H9 (cell line): ENCODE data around the gene FILIP1. TPM values are rescaled to one million over a fixed set of nuclear protein-coding genes. Genes with fewer than 3 reads are reported as not detected.
A peak's percentile ranks its signal among the peaks of the same experiment; 100 is the strongest.

ENCODE experiments used
- DNase-seq: peaks from one replicate; pipeline ENCODE4 v3.0.0-alpha.2; 2017
- H2AFZ ChIP-seq: one replicate; pipeline ENCODE4 v1.6.1; 2013; ENCODE audit warnings: mild to moderate bottlenecking, low read length, control low read depth, moderate library complexity
- H2AK5ac ChIP-seq: 2 replicates; pipeline ENCODE4 v1.6.1; 2013; ENCODE audit warnings: low read length, control low read depth, mixed read lengths; ENCODE audit not compliant: insufficient read length
- H2BK120ac ChIP-seq: one replicate; pipeline ENCODE4 v1.6.1; 2013; ENCODE audit warnings: low read depth, mild to moderate bottlenecking, low read length, control low read depth, inconsistent platforms; ENCODE audit not compliant: poor library complexity, severe bottlenecking
- H2BK12ac ChIP-seq: 2 replicates; pipeline ENCODE4 v1.6.1; 2013; ENCODE audit warnings: low read length, control low read depth, mixed read lengths, low read depth; ENCODE audit not compliant: insufficient read length
- H2BK15ac ChIP-seq: 2 replicates; pipeline ENCODE4 v1.6.1; 2013; ENCODE audit warnings: low read depth, low read length, control low read depth
- H2BK20ac ChIP-seq: one replicate; pipeline ENCODE4 v1.6.1; 2013; ENCODE audit warnings: low read depth, mild to moderate bottlenecking, low read length, control low read depth, inconsistent platforms; ENCODE audit not compliant: poor library complexity, severe bottlenecking
- H2BK5ac ChIP-seq: 2 replicates; pipeline ENCODE4 v1.6.1; 2013; ENCODE audit warnings: low read length, control low read depth, mixed read lengths; ENCODE audit not compliant: insufficient read length
- H3K14ac ChIP-seq: 2 replicates; pipeline ENCODE4 v1.6.1; 2013; ENCODE audit warnings: low read length, control low read depth; ENCODE audit not compliant: insufficient read depth
- H3K18ac ChIP-seq: 2 replicates; pipeline ENCODE4 v1.6.1; 2013; ENCODE audit warnings: low read depth, mild to moderate bottlenecking, mixed read lengths, low read length, control low read depth; ENCODE audit not compliant: insufficient read length
- H3K23ac ChIP-seq: 2 replicates; pipeline ENCODE4 v1.6.1; 2013; ENCODE audit warnings: low read length, control low read depth, mixed read lengths, low read depth; ENCODE audit not compliant: insufficient read length
- H3K23me2 ChIP-seq: 2 replicates; pipeline ENCODE4 v1.6.1; 2013; ENCODE audit warnings: low read depth, mild to moderate bottlenecking, mixed read lengths, low read length, control low read depth; ENCODE audit not compliant: insufficient read length, poor library complexity, severe bottlenecking
- H3K27ac ChIP-seq: 2 replicates; pipeline ENCODE4 v1.5.1; 2013; ENCODE audit warnings: low read length, control low read depth, mixed read lengths, low read depth; ENCODE audit not compliant: insufficient read length
- H3K27me3 ChIP-seq: 2 replicates; pipeline ENCODE4 v1.6.1; 2013; ENCODE audit warnings: low read length, control low read depth, inconsistent platforms; ENCODE audit not compliant: insufficient read depth
- H3K4ac ChIP-seq: 2 replicates; pipeline ENCODE4 v1.6.1; 2013; ENCODE audit warnings: low read depth, mild to moderate bottlenecking, control low read depth, inconsistent platforms, low read length, moderate library complexity
- H3K4me1 ChIP-seq: 2 replicates; pipeline ENCODE4 v1.6.1; 2013; ENCODE audit warnings: low read length, control low read depth, inconsistent platforms; ENCODE audit not compliant: insufficient read depth
- H3K4me2 ChIP-seq: 2 replicates; pipeline ENCODE4 v1.6.1; 2013; ENCODE audit warnings: low read length, control low read depth, mixed read lengths; ENCODE audit not compliant: insufficient read length, insufficient read depth
- H3K56ac ChIP-seq: 2 replicates; pipeline ENCODE4 v1.6.1; 2013; ENCODE audit warnings: low read depth, mild to moderate bottlenecking, mixed read lengths, low read length, control low read depth; ENCODE audit not compliant: insufficient read length
- H3K79me1 ChIP-seq: 2 replicates; pipeline ENCODE4 v1.6.1; 2013; ENCODE audit warnings: low read depth, mild to moderate bottlenecking, moderate library complexity, low read length, control low read depth, inconsistent platforms; ENCODE audit not compliant: insufficient read depth, poor library complexity, severe bottlenecking
- H3K79me2 ChIP-seq: 2 replicates; pipeline ENCODE4 v1.6.1; 2013; ENCODE audit warnings: low read length, control low read depth, inconsistent platforms; ENCODE audit not compliant: insufficient read depth
- H3K9ac ChIP-seq: 2 replicates; pipeline ENCODE4 v1.6.1; 2013; ENCODE audit warnings: low read length, control low read depth, mixed read lengths; ENCODE audit not compliant: insufficient read length; ENCODE audit errors: extremely low read depth
- H3K9me3 ChIP-seq: one replicate; pipeline ENCODE4 v1.6.1; 2013; ENCODE audit warnings: low read depth, low read length, inconsistent platforms; ENCODE audit not compliant: control insufficient read depth
- H3T11ph ChIP-seq: one replicate; pipeline ENCODE4 v1.6.1; 2013; ENCODE audit warnings: mild to moderate bottlenecking, low read length, control low read depth, inconsistent platforms
- H4K20me1 ChIP-seq: one replicate; pipeline ENCODE4 v1.6.1; 2013; ENCODE audit not compliant: control insufficient read depth, insufficient read length, insufficient read depth
- H4K5ac ChIP-seq: 2 replicates; pipeline ENCODE4 v1.6.1; 2013; ENCODE audit warnings: low read depth, mild to moderate bottlenecking, mixed read lengths, low read length, control low read depth; ENCODE audit not compliant: insufficient read length
- H4K8ac ChIP-seq: replicated peaks from 2 replicates; pipeline ENCODE4 v1.6.1; 2013; ENCODE audit warnings: low read length, control low read depth, mixed read lengths, low read depth; ENCODE audit not compliant: insufficient read length
- H4K91ac ChIP-seq: 2 replicates; pipeline ENCODE4 v1.6.1; 2013; ENCODE audit warnings: low read depth, mild to moderate bottlenecking, moderate library complexity, mixed read lengths, low read length, control low read depth; ENCODE audit not compliant: insufficient read length
- H3K27ac Mint-ChIP-seq, 3 experiments: 2 replicates in 2 of 3; 3 replicates in 1 of 3; pipeline ENCODE4 v1.8.0; 2020 to 2021; ENCODE audit warnings: mixed read lengths in 3 of 3, mild to moderate bottlenecking in 1 of 3, moderate library complexity in 1 of 3
- H3K27me3 Mint-ChIP-seq: 2 replicates; pipeline ENCODE4 v1.8.0; 2021; ENCODE audit warnings: low read depth, mild to moderate bottlenecking, moderate library complexity, mixed read lengths
- H3K36me3 Mint-ChIP-seq, 3 experiments: 2 replicates in 2 of 3; 3 replicates in 1 of 3; pipeline ENCODE4 v1.8.0; 2020 to 2021; ENCODE audit warnings: low read depth in 3 of 3, mixed read lengths in 3 of 3; ENCODE audit not compliant: insufficient read depth in 1 of 3
- H3K4me1 Mint-ChIP-seq, 2 experiments: 2 replicates each; pipeline ENCODE4 v1.8.0; 2020; ENCODE audit warnings: mixed read lengths in 2 of 2
- H3K4me3 Mint-ChIP-seq, 2 experiments: 2 replicates in 1 of 2; 3 replicates in 1 of 2; pipeline ENCODE4 v1.8.0; 2020 to 2021; ENCODE audit warnings: mild to moderate bottlenecking in 2 of 2, mixed read lengths in 2 of 2, moderate library complexity in 1 of 2
- H3K9me3 Mint-ChIP-seq, 2 experiments: 2 replicates in 1 of 2; 3 replicates in 1 of 2; pipeline ENCODE4 v1.8.0; 2020; ENCODE audit warnings: mild to moderate bottlenecking in 2 of 2, mixed read lengths in 2 of 2, moderate library complexity in 1 of 2
- WGBS: extraction: QIAGEN DNeasy Blood & Tissue Kit; methylation state at CpG from one replicate; pipeline ENCODE4 v1.1.7; 2013; ENCODE audit warnings: missing lambda C conversion rate, low lambda C conversion rate, mixed read lengths; ENCODE audit not compliant: insufficient read length; ENCODE audit errors: extremely low coverage; 5-methylcytosine and 5-hydroxymethylcytosine counted together
- total RNA-seq: library from RNA; stranded (reverse); gene quantifications from 2 replicates; pipeline ENCODE4 v1.2.1, GENCODE V29; 2021
- TF ChIP-seq, protein P1 (sequence below): fragments of 200-600 bp; sonication (generic); conservative IDR thresholded peaks from 3 replicates; pipeline ENCODE4 v1.8.0; 2021; ENCODE audit warnings: antibody characterized with exemption, mild to moderate bottlenecking

The FILIP1 gene
- total RNA-seq, 1 experiment from 2014 or later = 10.5 TPM

DNA sequence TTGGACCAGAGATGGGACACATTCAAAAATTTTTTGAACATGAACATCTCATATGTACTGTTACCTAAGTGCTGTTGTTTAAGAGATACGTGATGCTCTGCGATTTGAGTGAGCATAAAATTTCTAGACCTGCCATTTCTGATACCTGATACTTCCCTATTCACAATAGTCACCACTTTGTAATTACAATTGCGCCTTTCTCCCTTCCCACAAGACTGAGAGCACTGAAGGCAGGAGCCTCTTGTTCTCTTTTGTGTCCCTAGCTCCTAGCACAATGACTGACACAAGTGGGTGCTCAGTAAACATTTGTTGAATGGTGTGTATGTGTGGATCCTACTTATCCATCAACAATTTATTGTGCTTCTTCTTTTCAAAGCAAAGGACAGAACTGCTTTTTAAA lies 116.2 kb downstream of the FILIP1 start:
- H4K8ac ChIP-seq = no peak overlapping the region
- no peak overlapping the region for H2BK15ac ChIP-seq
- H3K4ac ChIP-seq = no peak overlapping the region
- peaks cover 9% of the 10 kb centered on the region for H3K4me1 ChIP-seq
- H3K27me3 Mint-ChIP-seq = no peaks in the 10 kb centered on the region
- no peak overlapping the region for H3K9ac ChIP-seq
- no CpG with 5 or more reads among the region's 3 CpGs for WGBS
- no peak overlapping the region for H4K91ac ChIP-seq
- H2BK20ac ChIP-seq = no peak overlapping the region
- no peak overlapping the region for H4K5ac ChIP-seq
- no peak overlapping the region for H3K18ac ChIP-seq
- H3K27me3 ChIP-seq = no peaks in the 10 kb centered on the region
- no peaks in the 10 kb centered on the region for H3K79me2 ChIP-seq
- H3K27ac ChIP-seq = no peak overlapping the region
- no peak overlapping the region for H3K23ac ChIP-seq
- H3K4me1 Mint-ChIP-seq = peaks cover 48 to 53% of the 10 kb centered on the region in 2 experiments
- H2BK12ac ChIP-seq = no peak overlapping the region
- no peak overlapping the region for H2BK5ac ChIP-seq
- H3K56ac ChIP-seq = no peak overlapping the region
- H3K9me3 Mint-ChIP-seq = no peaks in the 10 kb centered on the region
- H3K79me1 ChIP-seq = no peaks in the 10 kb centered on the region
- H3K4me2 ChIP-seq = no peak overlapping the region
- no peaks in the 10 kb centered on the region for H4K20me1 ChIP-seq
- H3K4me3 Mint-ChIP-seq = no peak overlapping the region
- H3K36me3 Mint-ChIP-seq = no peaks in the 10 kb centered on the region; a peak in 1 of 7 replicates
- no peaks in the 10 kb centered on the region for H3K23me2 ChIP-seq
- H3K14ac ChIP-seq = no peak overlapping the region
- H2AK5ac ChIP-seq = no peak overlapping the region
- DNase-seq = no peak
- no peak overlapping the region for H3T11ph ChIP-seq
- no peaks in the 10 kb centered on the region for H3K9me3 ChIP-seq
- no peak overlapping the region for H2AFZ ChIP-seq
- TF ChIP-seq, protein P1, sequence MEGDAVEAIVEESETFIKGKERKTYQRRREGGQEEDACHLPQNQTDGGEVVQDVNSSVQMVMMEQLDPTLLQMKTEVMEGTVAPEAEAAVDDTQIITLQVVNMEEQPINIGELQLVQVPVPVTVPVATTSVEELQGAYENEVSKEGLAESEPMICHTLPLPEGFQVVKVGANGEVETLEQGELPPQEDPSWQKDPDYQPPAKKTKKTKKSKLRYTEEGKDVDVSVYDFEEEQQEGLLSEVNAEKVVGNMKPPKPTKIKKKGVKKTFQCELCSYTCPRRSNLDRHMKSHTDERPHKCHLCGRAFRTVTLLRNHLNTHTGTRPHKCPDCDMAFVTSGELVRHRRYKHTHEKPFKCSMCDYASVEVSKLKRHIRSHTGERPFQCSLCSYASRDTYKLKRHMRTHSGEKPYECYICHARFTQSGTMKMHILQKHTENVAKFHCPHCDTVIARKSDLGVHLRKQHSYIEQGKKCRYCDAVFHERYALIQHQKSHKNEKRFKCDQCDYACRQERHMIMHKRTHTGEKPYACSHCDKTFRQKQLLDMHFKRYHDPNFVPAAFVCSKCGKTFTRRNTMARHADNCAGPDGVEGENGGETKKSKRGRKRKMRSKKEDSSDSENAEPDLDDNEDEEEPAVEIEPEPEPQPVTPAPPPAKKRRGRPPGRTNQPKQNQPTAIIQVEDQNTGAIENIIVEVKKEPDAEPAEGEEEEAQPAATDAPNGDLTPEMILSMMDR = no peak
- peak overlapping the region in 1 of 3 experiments; percentile 38; a peak in 2 of 7 replicates for H3K27ac Mint-ChIP-seq
- no peak overlapping the region for H2BK120ac ChIP-seq
